ENCODE data around the gene FARS2. TPM values are rescaled to one million over a fixed set of nuclear protein-coding genes. Genes with fewer than 3 reads are reported as not detected.

The FARS2 gene
- total and polyA plus RNA-seq, 9 of the 15 experiments (the other 6 are each of a cell fraction or from before 2014, with no cell fraction given), result 16.5 to 62.2 (median 27.0) TPM

GRCh38 chr6:5814116-5814515 is 552.8 kb downstream of the FARS2 start (continued):
- TF ChIP-seq ZNF398 (CRISPR knock-in tag; IDR thresholded peaks at IDR 0.05) (no peak), ADNP (tag; IDR thresholded peaks at IDR 0.05) (no peak), RHOXF2B (CRISPR knock-in tag; conservative IDR thresholded peaks at IDR 0.05) (no peak), ZNF143 (CRISPR knock-in tag; IDR thresholded peaks at IDR 0.05) (no peak)

DNA sequence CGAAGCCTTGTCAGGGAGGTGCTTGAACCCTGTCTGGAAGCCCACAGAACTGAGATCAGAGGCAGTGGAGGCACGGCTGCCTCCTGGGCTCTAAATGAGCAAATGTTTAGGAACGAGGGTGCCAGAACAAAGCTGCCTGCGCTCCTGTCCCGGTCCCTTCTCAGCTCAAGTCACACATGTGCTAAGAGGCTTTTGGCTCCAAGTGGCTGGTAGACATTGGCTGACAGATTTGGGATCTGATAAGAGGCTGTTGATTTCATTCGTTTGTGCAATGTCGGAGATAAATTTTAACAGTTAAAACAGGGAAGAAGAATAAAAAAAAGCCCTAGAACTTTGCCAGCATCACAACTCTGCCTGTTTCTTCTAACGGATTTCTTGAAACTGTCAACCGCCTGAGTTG is 553.6 kb downstream of the FARS2 start:
- H3K9me3 ChIP-seq (replicated peaks; ENCODE audit: control insufficient read depth, insufficient read depth, low read depth, low read length), result no peaks in the 10 kb centered on the region
- BruUV-seq (replicated peaks), result no TSS peak
- no peak for ATAC-seq
- no peaks in the 10 kb centered on the region for H3K9me1 ChIP-seq (ENCODE audit: control insufficient read depth, insufficient read depth, low read length)
- WGBS (ENCODE audit: insufficient coverage, low coverage, missing lambda C conversion rate), result 0% methylated on average over 9 of the region's 9 CpGs
- no peaks in the 10 kb centered on the region for H3K4me1 ChIP-seq (replicated peaks in 1 of 2; ENCODE audit: control insufficient read depth in 2 of 2, insufficient read depth in 2 of 2, low read length in 2 of 2)
- ChIA-PET POLR2A (no interaction called here), CTCF (ENCODE audit: low intra/inter-chr PET ratio) (no interaction called here)
- H3K4me3 ChIP-seq, result no peak overlapping the region
- H2AFZ ChIP-seq (ENCODE audit: low read depth, low read length), result no peak overlapping the region
- H3K27me3 ChIP-seq (ENCODE audit: control insufficient read depth in 2 of 2, insufficient read depth in 2 of 2, low read length in 2 of 2), result peaks cover 2 to 15% of the 10 kb centered on the region in 2 experiments; a peak in 4 of 5 replicates
- no peak for FAIRE-seq
- DNase-seq (ENCODE audit: extremely low read depth in 1 of 4, low spot score in 3 of 4), result no peak
- no peaks in the 10 kb centered on the region for H3K79me2 ChIP-seq (ENCODE audit: control insufficient read depth, insufficient read depth, low read length)
- in situ Hi-C loops (cut with MboI), result no loop called here
- no peak overlapping the region for H3K9ac ChIP-seq (ENCODE audit: insufficient read depth in 1 of 2, low read depth in 2 of 2, low read length in 2 of 2)
- intact Hi-C loops (cut with micrococcal nuclease), result no loop called here
- no peak overlapping the region for H3K27ac ChIP-seq (ENCODE audit: extremely low read depth, low read depth, low read length)
- peaks cover 4% of the 10 kb centered on the region; the same call in 1 of the 2 replicates for H4K20me1 ChIP-seq (replicated peaks; ENCODE audit: control insufficient read depth, insufficient read depth, low read length)
- no peaks in the 10 kb centered on the region for H3K36me3 ChIP-seq (ENCODE audit: control insufficient read depth, insufficient read depth, low read length)
- no peak overlapping the region for H3K4me2 ChIP-seq (ENCODE audit: insufficient read depth, low read length)
- TF ChIP-seq, protein P1, sequence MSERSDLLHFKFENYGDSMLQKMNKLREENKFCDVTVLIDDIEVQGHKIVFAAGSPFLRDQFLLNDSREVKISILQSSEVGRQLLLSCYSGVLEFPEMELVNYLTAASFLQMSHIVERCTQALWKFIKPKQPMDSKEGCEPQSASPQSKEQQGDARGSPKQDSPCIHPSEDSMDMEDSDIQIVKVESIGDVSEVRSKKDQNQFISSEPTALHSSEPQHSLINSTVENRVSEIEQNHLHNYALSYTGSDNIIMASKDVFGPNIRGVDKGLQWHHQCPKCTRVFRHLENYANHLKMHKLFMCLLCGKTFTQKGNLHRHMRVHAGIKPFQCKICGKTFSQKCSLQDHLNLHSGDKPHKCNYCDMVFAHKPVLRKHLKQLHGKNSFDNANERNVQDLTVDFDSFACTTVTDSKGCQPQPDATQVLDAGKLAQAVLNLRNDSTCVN (CRISPR knock-in tag; IDR thresholded peaks at IDR 0.05), result no peak
- TF ChIP-seq U2AF1 (optimal IDR thresholded peaks at IDR 0.05; ENCODE audit: low read depth, low read length), result no peak
- no peak for TF ChIP-seq POLR2AphosphoS2 (IDR thresholded peaks at IDR 0.05; ENCODE audit: low read length)
- no peak for TF ChIP-seq ZNF23 (CRISPR knock-in tag; IDR thresholded peaks at IDR 0.05)
- TF ChIP-seq ZBED1 (IDR thresholded peaks at IDR 0.05), result no peak
- TF ChIP-seq MXI1 (IDR thresholded peaks at IDR 0.05; ENCODE audit: low read depth, low read length), result no peak
- TF ChIP-seq KAT8 (IDR thresholded peaks at IDR 0.05; ENCODE audit: low read depth), result no peak
- TF ChIP-seq ATF1 (CRISPR knock-in tag; IDR thresholded peaks at IDR 0.05), result no peak
- no peak for TF ChIP-seq ATF1 (tag; IDR thresholded peaks at IDR 0.05)
- TF ChIP-seq NCOA2 (IDR thresholded peaks at IDR 0.05; ENCODE audit: partially characterized antibody in 2 of 2), result no peak
- no peak for TF ChIP-seq ZNF24 (IDR thresholded peaks at IDR 0.05)
- TF ChIP-seq SUPT5H (IDR thresholded peaks at IDR 0.05), result no peak
- TF ChIP-seq PHB (CRISPR knock-in tag; IDR thresholded peaks at IDR 0.05), result no peak
- TF ChIP-seq EP400 (IDR thresholded peaks at IDR 0.05), result no peak
- TF ChIP-seq FIP1L1 (IDR thresholded peaks at IDR 0.05; ENCODE audit: low read depth, low read length, poor library complexity, severe bottlenecking), result no peak
- TF ChIP-seq NFE2L1 (tag; IDR thresholded peaks at IDR 0.05; ENCODE audit: borderline replicate concordance, low read depth), result no peak
